Activated CD8-positive, alpha-beta T cell treated with anti-CD3 and anti-CD28 coated beads for 36 hours (primary cell): ENCODE data around the gene FOXL3. TPM values are rescaled to one million over a fixed set of nuclear protein-coding genes. Genes with fewer than 3 reads are reported as not detected.

ENCODE experiments used
- ATAC-seq: fragments of 200-7000 bp; cut with Tn5 transposase; one replicate; pipeline ENCODE4 v1.10.0; 2021; ENCODE audit warnings: mild to moderate bottlenecking, moderate library complexity
- CTCF ChIA-PET: fragments of 350-600 bp; sonication (Branson Sonifier 250); formaldehyde crosslinking; loops from one replicate; lab custom pipeline; 2021; ENCODE audit warnings: antibody characterized with exemption; lab: Charles Lee
- POLR2A ChIA-PET: fragments of 350-600 bp; sonication (Branson Sonifier 250); formaldehyde crosslinking; loops from one replicate; lab custom pipeline; 2021; ENCODE audit warnings: antibody characterized with exemption; lab: Charles Lee
- DNase-seq: peaks from one replicate; pipeline ENCODE4 v3.0.0-alpha.2; 2020
- H3K27ac Mint-ChIP-seq: one replicate; pipeline ENCODE4 v1.8.0; 2021; ENCODE audit warnings: mild to moderate bottlenecking, mixed read lengths
- H3K27me3 Mint-ChIP-seq: one replicate; pipeline ENCODE4 v1.8.0; 2021; ENCODE audit warnings: mixed read lengths
- H3K36me3 Mint-ChIP-seq: one replicate; pipeline ENCODE4 v1.8.0; 2021; ENCODE audit warnings: low read depth, mixed read lengths
- H3K4me1 Mint-ChIP-seq: one replicate; pipeline ENCODE4 v1.8.0; 2021; ENCODE audit warnings: low read depth, mixed read lengths
- H3K4me3 Mint-ChIP-seq: one replicate; pipeline ENCODE4 v1.8.0; 2021; ENCODE audit warnings: mild to moderate bottlenecking, moderate library complexity, mixed read lengths
- H3K9me3 Mint-ChIP-seq: one replicate; pipeline ENCODE4 v1.8.0; 2021; ENCODE audit warnings: mixed read lengths
- CTCF ChIP-seq: fragments of 200-600 bp; IDR thresholded peaks from one replicate; pipeline ENCODE4 v1.8.0; 2022; ENCODE audit warnings: antibody characterized with exemption, mild to moderate bottlenecking
- intact Hi-C: fragments of 100-400 bp; cut with micrococcal nuclease; formaldehyde crosslinking; loops from one replicate; pipeline ENCODE4 v1.10.0; 2022
- total RNA-seq, 2 experiments: library from RNA; stranded (reverse); gene quantifications; one replicate each; pipeline ENCODE4 v1.2.3, GENCODE V29; 2021

Gene FOXL3
- total RNA-seq, 2 experiments from 2014 or later, result not detected

GRCh38 chr7:269721-270120 is 20.2 kb upstream of the FOXL3 start:
- no peaks in the 10 kb centered on the region for H3K27me3 Mint-ChIP-seq
- H3K36me3 Mint-ChIP-seq, result no peaks in the 10 kb centered on the region
- H3K4me1 Mint-ChIP-seq, result no peaks in the 10 kb centered on the region
- ChIA-PET CTCF (no interaction called here), POLR2A (no interaction called here)
- intact Hi-C loops, result no loop called here
- peaks cover 18% of the 10 kb centered on the region for H3K9me3 Mint-ChIP-seq
- TF ChIP-seq CTCF, result no peak
- no peak overlapping the region for H3K27ac Mint-ChIP-seq
- no peak for ATAC-seq
- H3K4me3 Mint-ChIP-seq, result no peak overlapping the region
- DNase-seq, result no peak

GRCh38 chr7:270351-270983 is 19.5 kb upstream of the FOXL3 start:
- H3K27me3 Mint-ChIP-seq, result no peaks in the 10 kb centered on the region
- H3K4me1 Mint-ChIP-seq, result no peaks in the 10 kb centered on the region
- H3K4me3 Mint-ChIP-seq, result no peak overlapping the region
- peaks cover 18% of the 10 kb centered on the region for H3K9me3 Mint-ChIP-seq
- no peak for DNase-seq
- H3K36me3 Mint-ChIP-seq, result no peaks in the 10 kb centered on the region
- ChIA-PET POLR2A (no interaction called here), CTCF (no interaction called here)
- intact Hi-C loops, result no loop called here
- TF ChIP-seq CTCF, result no peak
- H3K27ac Mint-ChIP-seq, result no peak overlapping the region
- ATAC-seq, result no peak

GRCh38 chr7:271266-272107 is 18.5 kb upstream of the FOXL3 start:
- H3K36me3 Mint-ChIP-seq, result no peaks in the 10 kb centered on the region
- no peaks in the 10 kb centered on the region for H3K4me1 Mint-ChIP-seq
- ATAC-seq, result no peak
- H3K4me3 Mint-ChIP-seq, result no peak overlapping the region
- ChIA-PET CTCF (no interaction called here), POLR2A (interaction anchor here (0.7 kb wide), 1 partner anchor 604 kb away, joined by 3 read pairs; no protein-coding TSS in a partner anchor)
- no peaks in the 10 kb centered on the region for H3K27me3 Mint-ChIP-seq
- peaks cover 20% of the 10 kb centered on the region for H3K9me3 Mint-ChIP-seq
- no peak for TF ChIP-seq CTCF
- intact Hi-C loops, result no loop called here
- DNase-seq, result no peak
- no peak overlapping the region for H3K27ac Mint-ChIP-seq

GRCh38 chr7:272108-272615 is 17.8 kb upstream of the FOXL3 start:
- no peaks in the 10 kb centered on the region for H3K4me1 Mint-ChIP-seq
- CTCF ChIA-PET, result no interaction called here
- peaks cover 20% of the 10 kb centered on the region for H3K9me3 Mint-ChIP-seq
- TF ChIP-seq CTCF, result no peak
- intact Hi-C loops, result no loop called here
- DNase-seq (no peak), ATAC-seq (no peak)
- H3K4me3 Mint-ChIP-seq, result no peak overlapping the region
- no peaks in the 10 kb centered on the region for H3K36me3 Mint-ChIP-seq
- no peaks in the 10 kb centered on the region for H3K27me3 Mint-ChIP-seq
- POLR2A ChIA-PET, result interaction anchor here (0.7 kb wide), 1 partner anchor 603 kb away, joined by 3 read pairs; no protein-coding TSS in a partner anchor
- no peak overlapping the region for H3K27ac Mint-ChIP-seq

- CTCF ChIA-PET, result no interaction called here
- DNase-seq, result no peak
- intact Hi-C loops, result no loop called here
Measured at GRCh38 chr7:272631-273030, 17.3 kb upstream of the FOXL3 start.

More at GRCh38 chr7:272631-273030, 17.3 kb upstream of the FOXL3 start:
- Mint-ChIP-seq H3K27me3 (no peaks in the 10 kb centered on the region), H3K36me3 (no peaks in the 10 kb centered on the region), H3K9me3 (peaks cover 20% of the 10 kb centered on the region), H3K4me1 (no peaks in the 10 kb centered on the region), H3K4me3 (no peak overlapping the region), H3K27ac (no peak overlapping the region)
- POLR2A ChIA-PET, result no interaction called here
- no peak for ATAC-seq
- no peak for TF ChIP-seq CTCF
